Activated CD8-positive, alpha-beta T cell treated with anti-CD3 and anti-CD28 coated beads for 36 hours (primary cell): ENCODE results near the gene WNT10A. TPM values are rescaled to one million over a fixed set of nuclear protein-coding genes. Genes with fewer than 3 reads are reported as not detected.

Experiments used
- ATAC-seq: fragments of 200-7000 bp; cut with Tn5 transposase; one replicate; pipeline ENCODE4 v1.10.0; 2021; ENCODE audit warnings: mild to moderate bottlenecking, moderate library complexity
- CTCF ChIA-PET: fragments of 350-600 bp; sonication (Branson Sonifier 250); formaldehyde crosslinking; loops from one replicate; lab custom pipeline; 2021; ENCODE audit warnings: antibody characterized with exemption; lab: Charles Lee
- POLR2A ChIA-PET: fragments of 350-600 bp; sonication (Branson Sonifier 250); formaldehyde crosslinking; loops from one replicate; lab custom pipeline; 2021; ENCODE audit warnings: antibody characterized with exemption; lab: Charles Lee
- DNase-seq: peaks from one replicate; pipeline ENCODE4 v3.0.0-alpha.2; 2020
- H3K27ac Mint-ChIP-seq: one replicate; pipeline ENCODE4 v1.8.0; 2021; ENCODE audit warnings: mild to moderate bottlenecking, mixed read lengths
- H3K27me3 Mint-ChIP-seq: one replicate; pipeline ENCODE4 v1.8.0; 2021; ENCODE audit warnings: mixed read lengths
- H3K36me3 Mint-ChIP-seq: one replicate; pipeline ENCODE4 v1.8.0; 2021; ENCODE audit warnings: low read depth, mixed read lengths
- H3K4me1 Mint-ChIP-seq: one replicate; pipeline ENCODE4 v1.8.0; 2021; ENCODE audit warnings: low read depth, mixed read lengths
- H3K4me3 Mint-ChIP-seq: one replicate; pipeline ENCODE4 v1.8.0; 2021; ENCODE audit warnings: mild to moderate bottlenecking, moderate library complexity, mixed read lengths
- H3K9me3 Mint-ChIP-seq: one replicate; pipeline ENCODE4 v1.8.0; 2021; ENCODE audit warnings: mixed read lengths
- intact Hi-C: fragments of 100-400 bp; cut with micrococcal nuclease; formaldehyde crosslinking; loops from one replicate; pipeline ENCODE4 v1.10.0; 2022
- total RNA-seq, 2 experiments: library from RNA; stranded (reverse); gene quantifications; one replicate each; pipeline ENCODE4 v1.2.3, GENCODE V29; 2021
- TF ChIP-seq, protein P1 (sequence below): fragments of 200-600 bp; IDR thresholded peaks from one replicate; pipeline ENCODE4 v1.8.0; 2022; ENCODE audit warnings: antibody characterized with exemption, mild to moderate bottlenecking

WNT10A gene
- total RNA-seq, 2 experiments from 2014 or later, result 27.9 to 29.2 TPM

DNA sequence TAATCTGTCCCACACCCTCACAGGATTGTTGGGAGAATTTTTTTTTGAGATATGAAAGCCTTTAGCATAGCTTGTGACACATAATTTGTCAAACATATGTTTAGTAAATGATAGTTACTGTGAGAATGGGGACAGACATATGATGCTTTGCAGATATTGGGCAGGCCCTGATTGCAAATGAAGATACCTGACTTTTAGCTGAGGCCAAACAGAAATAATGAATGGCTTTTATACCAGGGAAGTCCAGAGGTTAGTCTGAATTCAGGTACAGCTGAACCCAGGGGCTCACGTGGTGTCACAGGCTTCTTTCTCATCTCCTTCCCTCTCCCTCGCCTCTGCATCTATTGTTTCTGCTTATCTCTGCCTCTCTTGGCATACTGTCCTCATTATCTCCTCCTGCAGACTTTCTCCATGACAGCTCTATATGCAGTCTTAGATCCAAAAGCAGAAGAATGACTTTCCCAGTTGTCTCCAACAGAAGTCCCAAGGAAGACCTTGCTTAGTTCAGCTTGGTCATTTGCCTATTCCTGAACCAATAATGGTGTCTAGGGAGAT lies 4.9 kb upstream of the WNT10A start:
- peaks cover 41% of the 10 kb centered on the region for H3K27me3 Mint-ChIP-seq
- POLR2A ChIA-PET, result interaction anchor here (1.6 to 16.8 kb wide), 4 partner anchors 12 to 34 kb away, joined by 4 to 284 read pairs (median 16); no protein-coding TSS in a partner anchor
- no peaks in the 10 kb centered on the region for H3K36me3 Mint-ChIP-seq
- no peak overlapping the region for H3K27ac Mint-ChIP-seq
- peaks cover 46% of the 10 kb centered on the region for H3K4me1 Mint-ChIP-seq
- no peak overlapping the region for H3K4me3 Mint-ChIP-seq
- DNase-seq (no peak), ATAC-seq (no peak)
- intact Hi-C loops, result loop anchor here (1.0 kb wide), 1 partner anchor 23 kb away; no protein-coding TSS in a partner anchor
- TF ChIP-seq, protein P1, sequence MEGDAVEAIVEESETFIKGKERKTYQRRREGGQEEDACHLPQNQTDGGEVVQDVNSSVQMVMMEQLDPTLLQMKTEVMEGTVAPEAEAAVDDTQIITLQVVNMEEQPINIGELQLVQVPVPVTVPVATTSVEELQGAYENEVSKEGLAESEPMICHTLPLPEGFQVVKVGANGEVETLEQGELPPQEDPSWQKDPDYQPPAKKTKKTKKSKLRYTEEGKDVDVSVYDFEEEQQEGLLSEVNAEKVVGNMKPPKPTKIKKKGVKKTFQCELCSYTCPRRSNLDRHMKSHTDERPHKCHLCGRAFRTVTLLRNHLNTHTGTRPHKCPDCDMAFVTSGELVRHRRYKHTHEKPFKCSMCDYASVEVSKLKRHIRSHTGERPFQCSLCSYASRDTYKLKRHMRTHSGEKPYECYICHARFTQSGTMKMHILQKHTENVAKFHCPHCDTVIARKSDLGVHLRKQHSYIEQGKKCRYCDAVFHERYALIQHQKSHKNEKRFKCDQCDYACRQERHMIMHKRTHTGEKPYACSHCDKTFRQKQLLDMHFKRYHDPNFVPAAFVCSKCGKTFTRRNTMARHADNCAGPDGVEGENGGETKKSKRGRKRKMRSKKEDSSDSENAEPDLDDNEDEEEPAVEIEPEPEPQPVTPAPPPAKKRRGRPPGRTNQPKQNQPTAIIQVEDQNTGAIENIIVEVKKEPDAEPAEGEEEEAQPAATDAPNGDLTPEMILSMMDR, result no peak
- CTCF ChIA-PET, result interaction anchor here (0.6 to 23.0 kb wide), 37 partner anchors 9 to 511 kb away, joined by 3 to 1101 read pairs (median 5); partner anchors contain the start of genes CDK5R2, CRYBA2, DNPEP and FEV
- H3K9me3 Mint-ChIP-seq, result no peaks in the 10 kb centered on the region

- POLR2A ChIA-PET, result interaction anchor here (1.6 to 16.8 kb wide), 4 partner anchors 11 to 33 kb away, joined by 4 to 284 read pairs (median 16); no protein-coding TSS in a partner anchor
- TF ChIP-seq, protein P1, result peak; percentile 98
- H3K4me3 Mint-ChIP-seq, result no peak overlapping the region
- ATAC-seq (no peak), DNase-seq (peak; percentile 84)
- H3K36me3 Mint-ChIP-seq, result peaks cover 3% of the 10 kb centered on the region
- H3K9me3 Mint-ChIP-seq, result no peaks in the 10 kb centered on the region
- intact Hi-C loops, result loop anchor here (1.0 kb wide), 1 partner anchor 22 kb away; no protein-coding TSS in a partner anchor
- no peak overlapping the region for H3K27ac Mint-ChIP-seq
- CTCF ChIA-PET, result interaction anchor here (0.6 to 23.0 kb wide), 42 partner anchors 8 to 510 kb away, joined by 3 to 1101 read pairs (median 4); partner anchors contain the start of genes CDK5R2, CNPPD1, CRYBA2 and DNPEP
- peaks cover 51% of the 10 kb centered on the region for H3K4me1 Mint-ChIP-seq
- H3K27me3 Mint-ChIP-seq, result peaks cover 42% of the 10 kb centered on the region
These were observed 4.0 kb upstream of the WNT10A start for GRCh38 chr2:218876562-218877219.

GRCh38 chr2:218877331-218877730 lies 3.3 kb upstream of the WNT10A start:
- Mint-ChIP-seq H3K4me1 (peaks cover 50% of the 10 kb centered on the region), H3K36me3 (peaks cover 6% of the 10 kb centered on the region), H3K27ac (no peak overlapping the region), H3K27me3 (peaks cover 38% of the 10 kb centered on the region), H3K9me3 (no peaks in the 10 kb centered on the region), H3K4me3 (no peak overlapping the region)
- TF ChIP-seq, protein P1, result no peak
- DNase-seq (no peak), ATAC-seq (no peak)
- CTCF ChIA-PET, result interaction anchor here (1.0 to 23.0 kb wide), 24 partner anchors 9 to 510 kb away, joined by 3 to 1101 read pairs (median 6); partner anchors contain the start of genes CDK5R2, CNPPD1, CRYBA2 and DNPEP
- POLR2A ChIA-PET, result interaction anchor here (1.6 to 16.8 kb wide), 4 partner anchors 10 to 32 kb away, joined by 4 to 284 read pairs (median 16); no protein-coding TSS in a partner anchor
- intact Hi-C loops, result no loop called here

DNA sequence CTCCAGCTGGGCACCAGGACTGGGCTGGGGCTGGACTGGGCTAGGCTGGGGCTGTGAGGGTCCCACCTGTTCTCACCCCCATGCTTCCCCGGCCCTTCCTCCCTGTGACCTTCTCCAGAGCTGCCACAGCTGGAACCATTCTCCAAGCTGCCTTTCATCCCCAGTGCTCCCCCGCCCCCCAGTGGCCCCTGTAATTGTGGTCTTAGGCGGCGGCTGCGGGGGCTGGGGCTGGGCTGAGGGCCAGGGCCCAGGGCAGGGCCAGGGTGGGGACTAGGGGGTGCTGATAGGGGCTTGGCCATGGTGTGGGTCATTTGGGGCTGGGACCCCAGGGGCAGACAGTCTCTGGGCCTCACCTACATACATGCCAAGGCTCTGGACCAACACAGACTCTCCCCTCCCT lies 2.8 kb upstream of the WNT10A start:
- H3K4me1 Mint-ChIP-seq, result peaks cover 51% of the 10 kb centered on the region
- peaks cover 8% of the 10 kb centered on the region for H3K36me3 Mint-ChIP-seq
- DNase-seq, result no peak
- CTCF ChIA-PET, result interaction anchor here (1.0 to 23.0 kb wide), 9 partner anchors 14 to 152 kb away, joined by 3 to 1101 read pairs (median 18); partner anchors contain the start of gene WNT6
- TF ChIP-seq, protein P1, result no peak
- H3K4me3 Mint-ChIP-seq, result no peak overlapping the region
- H3K9me3 Mint-ChIP-seq, result no peaks in the 10 kb centered on the region
- ATAC-seq, result no peak
- peaks cover 32% of the 10 kb centered on the region for H3K27me3 Mint-ChIP-seq
- POLR2A ChIA-PET, result interaction anchor here (5.3 to 16.8 kb wide), 2 partner anchors 9 to 17 kb away, joined by 24 to 284 read pairs; no protein-coding TSS in a partner anchor
- intact Hi-C loops, result no loop called here
- H3K27ac Mint-ChIP-seq, result no peak overlapping the region
